ENCODE measurements around the gene GABRR3. TPM values are rescaled to one million over a fixed set of nuclear protein-coding genes. Genes with fewer than 3 reads are reported as not detected.

GABRR3 gene
- total RNA-seq: not detected in 2 replicates

- no peak for DNase-seq (ENCODE audit: low read depth in 2 of 2)
Measured at GRCh38 chr3:98035208-98035607, at the start of gene GABRR3. Gene GABRR3 (minus strand): TSS chr3:98035315. CDS start chr3:98034987, 328 bp downstream.

DNA sequence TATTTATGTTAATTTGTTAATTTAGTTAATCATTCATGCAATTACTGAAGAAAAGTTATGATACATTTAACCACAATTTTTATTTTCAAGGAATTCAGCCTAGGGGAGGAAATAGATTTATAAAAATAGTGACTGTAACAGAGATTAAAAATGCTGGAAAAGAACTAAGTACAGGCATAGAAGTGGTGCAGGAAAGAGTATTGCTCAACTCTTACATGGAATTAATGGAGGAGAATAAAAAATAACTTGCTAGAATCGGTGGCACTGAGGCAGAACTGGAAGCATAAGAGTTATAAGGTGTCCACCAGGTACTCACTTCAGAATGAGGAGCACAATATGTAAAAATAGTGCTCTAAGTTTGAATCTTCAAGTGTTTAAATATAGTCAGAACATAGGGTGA is 38.4 kb upstream of the GABRR3 start:
- DNase-seq (ENCODE audit: low read depth in 2 of 2): no peak

DNA sequence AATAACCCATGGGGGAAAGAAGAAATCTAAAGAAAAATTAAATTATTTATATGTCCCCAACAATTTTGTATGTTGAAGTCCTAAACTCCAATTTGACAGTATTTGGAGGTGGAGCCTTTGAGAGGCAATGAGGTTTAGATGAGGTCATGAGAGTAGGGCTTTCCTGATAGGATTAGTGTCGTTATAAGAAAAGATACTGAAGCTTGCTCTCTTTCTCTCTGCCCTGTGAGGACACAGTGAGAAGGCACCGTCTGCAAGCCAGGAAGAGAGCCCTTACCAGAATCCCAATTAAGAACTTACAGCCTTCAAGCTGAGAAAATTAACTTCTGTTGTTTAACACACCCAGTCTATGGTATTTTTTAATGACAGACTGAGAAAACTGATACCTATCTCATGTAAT is 35.7 kb upstream of the GABRR3 start:
- DNase-seq (ENCODE audit: low read depth in 2 of 2): no peak

GRCh38 chr3:98068824-98069223 is 33.7 kb upstream of the GABRR3 start:
- DNase-seq (ENCODE audit: low read depth in 2 of 2): no peak

- DNase-seq (ENCODE audit: low read depth in 2 of 2): no peak
Measured at GRCh38 chr3:98058244-98058960, 23.3 kb upstream of the GABRR3 start.

DNA sequence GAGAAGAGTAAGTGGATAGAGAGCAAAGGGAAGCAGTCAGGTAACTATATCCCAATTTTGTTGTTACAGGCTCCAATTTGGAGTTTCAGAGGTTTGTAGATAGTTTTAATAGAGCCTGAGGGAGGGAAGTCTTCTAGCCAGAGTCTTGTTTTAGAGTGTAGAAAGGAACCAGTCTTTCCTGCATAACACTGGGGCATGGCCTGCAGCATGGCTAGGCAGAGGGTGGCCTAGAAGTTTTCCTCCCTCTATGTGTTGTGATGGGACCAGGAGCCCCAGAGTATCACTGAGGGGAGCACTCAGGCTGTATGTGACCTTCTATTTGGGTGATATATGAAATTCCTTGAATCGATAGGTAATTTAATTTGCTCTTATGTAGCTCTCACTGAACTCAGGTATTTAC is 22.5 kb upstream of the GABRR3 start:
- DNase-seq (ENCODE audit: low read depth in 2 of 2): no peak

- no peak for DNase-seq (ENCODE audit: low read depth in 2 of 2)
Measured at GRCh38 chr3:98056035-98056434, 20.9 kb upstream of the GABRR3 start.

- DNase-seq (ENCODE audit: low read depth in 2 of 2): no peak
Measured at GRCh38 chr3:98049271-98049670, 14.2 kb upstream of the GABRR3 start.

DNA sequence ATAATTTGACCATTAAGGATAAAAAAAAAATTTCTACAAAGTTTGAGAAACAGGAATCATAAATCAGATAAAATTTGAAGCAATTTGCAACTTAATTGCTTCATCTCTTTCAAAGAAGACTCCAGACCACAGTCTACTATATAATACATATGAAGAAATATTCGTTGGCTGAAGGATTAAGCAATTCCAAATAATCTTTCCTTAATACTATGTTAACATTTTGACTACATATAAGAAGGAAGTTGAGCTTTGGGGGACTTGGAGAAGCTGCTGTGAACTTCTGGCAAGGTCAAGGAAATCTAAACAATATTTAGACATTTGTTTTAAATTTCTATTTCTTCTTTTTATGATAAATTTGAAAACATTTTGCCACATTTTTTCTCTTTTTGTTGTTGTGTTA is 13.5 kb upstream of the GABRR3 start:
- no peak for DNase-seq (ENCODE audit: low read depth in 2 of 2)

- DNase-seq (ENCODE audit: low read depth in 2 of 2): no peak
Measured at GRCh38 chr3:98041350-98041749, 6.2 kb upstream of the GABRR3 start.

DNA sequence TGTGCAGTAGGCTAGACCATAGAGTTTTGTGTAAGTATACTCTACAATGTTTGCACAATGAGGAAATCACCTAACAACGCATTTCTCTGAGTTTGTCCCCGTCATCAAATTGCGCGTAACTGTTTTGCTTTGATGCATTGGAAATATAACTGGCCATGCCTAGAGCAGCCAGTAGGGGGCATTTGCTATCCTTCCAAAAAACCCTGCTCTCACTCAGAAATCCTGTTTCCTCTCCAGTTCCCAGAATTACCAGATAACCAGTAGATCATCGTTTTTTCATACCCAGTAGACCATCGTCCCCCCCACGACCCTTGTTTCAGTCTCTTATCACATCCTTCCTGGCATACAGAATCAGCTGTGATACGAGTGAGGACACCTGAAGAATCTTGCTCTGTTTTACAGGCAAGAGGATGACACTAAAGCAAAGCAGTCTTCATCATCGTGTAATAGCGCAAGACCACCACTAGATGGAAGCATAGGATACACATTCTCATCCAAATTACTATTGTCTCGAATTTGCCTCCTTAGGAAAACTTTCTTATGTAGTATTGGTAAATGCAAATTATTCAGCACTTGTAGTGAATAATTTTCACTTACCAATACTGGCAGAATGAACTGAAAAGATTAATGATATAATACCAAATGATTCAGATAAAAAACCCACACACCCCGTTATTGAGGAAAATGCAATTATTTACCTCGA is 4.4 kb upstream of the GABRR3 start:
- peak; percentile 87 for DNase-seq (ENCODE audit: low read depth in 2 of 2)

DNA sequence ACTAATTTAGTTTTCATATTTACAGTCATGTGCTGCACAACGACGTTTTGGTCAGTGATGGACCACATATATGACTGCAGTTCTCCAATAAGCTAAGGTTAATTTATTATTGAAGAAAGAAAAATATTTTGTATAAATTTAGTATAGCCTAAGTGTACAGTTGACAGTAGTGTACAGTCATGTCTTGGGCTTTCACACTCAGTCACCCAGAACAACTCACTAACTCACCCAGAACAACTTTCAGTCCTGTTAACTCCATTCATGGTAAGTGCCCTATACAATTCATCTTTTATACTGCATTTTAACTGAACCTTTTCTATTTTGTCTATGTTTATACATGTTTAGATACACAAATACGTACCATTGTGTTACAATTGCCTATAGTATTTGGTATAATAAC is 3.8 kb upstream of the GABRR3 start:
- DNase-seq (ENCODE audit: low read depth in 2 of 2): no peak

DNA sequence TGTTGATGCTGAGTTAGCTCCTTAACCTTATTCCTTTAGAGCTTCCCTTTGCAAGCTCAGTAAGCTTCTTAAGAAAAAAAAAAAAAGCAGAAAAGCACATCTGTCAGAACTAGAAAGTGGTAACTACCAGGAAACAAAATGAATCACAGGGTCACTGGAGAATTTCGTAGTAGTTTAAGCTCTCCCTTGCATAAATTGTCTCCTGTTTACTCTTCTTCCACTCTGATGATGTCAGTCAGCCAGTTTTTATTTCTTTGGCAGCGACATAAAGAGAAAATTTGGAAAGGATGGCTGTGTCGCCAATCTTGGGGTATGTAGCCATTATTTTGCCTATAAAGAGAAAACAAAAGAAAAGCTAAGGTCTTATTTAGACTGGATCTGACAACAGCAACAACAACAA is 3.2 kb upstream of the GABRR3 start:
- no peak for DNase-seq (ENCODE audit: low read depth in 2 of 2)

GRCh38 chr3:98034486-98034885 is 629 bp downstream of the GABRR3 start:
- DNase-seq (ENCODE audit: low read depth in 2 of 2): no peak

- DNase-seq (ENCODE audit: low read depth in 2 of 2): no peak
Measured at GRCh38 chr3:98034036-98034435, 1.1 kb downstream of the GABRR3 start.

DNA sequence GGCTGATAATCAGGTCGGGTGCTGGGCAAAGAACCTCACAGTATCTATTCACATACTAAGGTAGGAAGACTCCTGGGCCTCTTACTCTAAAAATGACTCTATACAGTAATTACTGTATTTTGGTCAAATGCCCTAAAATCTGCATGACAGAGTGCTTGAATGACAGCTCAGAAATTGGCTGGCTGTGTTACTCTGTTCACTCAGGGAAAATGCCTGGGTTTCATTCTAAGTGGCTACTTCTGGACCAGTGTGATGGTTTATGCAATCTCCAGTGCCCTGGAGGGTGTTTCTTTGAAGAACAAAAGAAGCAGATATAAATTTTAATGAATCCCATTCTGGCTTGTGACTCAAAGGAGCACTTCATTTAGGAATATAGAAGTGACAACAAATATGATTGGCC is 2.2 kb downstream of the GABRR3 start:
- no peak for DNase-seq (ENCODE audit: low read depth in 2 of 2)

GRCh38 chr3:98032265-98032664 is 2.9 kb downstream of the GABRR3 start:
- DNase-seq (ENCODE audit: low read depth in 2 of 2): no peak

- DNase-seq (ENCODE audit: low read depth in 2 of 2): no peak
Measured at GRCh38 chr3:98029083-98029482, 6.0 kb downstream of the GABRR3 start.

- peak; percentile 26 to 85 for DNase-seq (ENCODE audit: low read depth in 2 of 2)
Measured at GRCh38 chr3:98027085-98027446, 8.0 kb downstream of the GABRR3 start.

- DNase-seq (ENCODE audit: low read depth in 2 of 2): no peak
Measured at GRCh38 chr3:98026425-98027084, 8.6 kb downstream of the GABRR3 start.

DNA sequence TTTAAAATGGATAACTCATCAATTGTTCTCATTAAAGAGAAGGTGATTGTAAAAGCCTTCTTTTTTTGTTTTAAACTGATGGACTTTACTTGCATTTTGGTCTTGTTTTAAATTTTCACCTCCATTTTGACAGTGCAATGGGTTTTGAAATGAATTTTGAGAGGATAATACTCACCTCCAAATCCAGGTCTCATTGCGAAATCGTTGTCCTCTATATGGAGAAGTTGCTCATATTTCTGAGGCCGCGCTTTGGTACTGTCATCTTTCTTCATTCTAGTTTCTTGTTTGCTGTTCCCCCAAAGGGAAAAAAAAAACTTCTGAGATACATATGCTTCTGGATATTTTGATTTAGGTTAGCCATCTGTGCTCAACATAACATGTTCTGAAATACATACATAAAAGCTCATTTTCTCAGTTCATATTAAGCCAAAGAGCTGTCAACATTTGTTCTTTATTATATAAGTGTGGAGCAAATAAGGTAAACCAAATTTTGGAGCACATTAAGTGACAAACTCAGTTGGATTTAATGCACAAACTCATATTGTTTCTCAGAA is 9.6 kb downstream of the GABRR3 start:
- no peak for DNase-seq (ENCODE audit: low read depth in 2 of 2)
